Stimulated activated CD8-positive, alpha-beta memory T cell treated with anti-CD3 and anti-CD28 coated beads, Interleukin-12 subunit alpha, Interleukin-12 subunit beta, amount 100 ng/mL, for 24 hours (primary cell): ENCODE data around the gene ASXL1.

Experiments used
- DNase-seq: peaks from one replicate; pipeline ENCODE4 v3.0.0-alpha.2; 2020; ENCODE audit errors: extremely low read depth

Gene ASXL1

GRCh38 chr20:32407131-32407750 is 49.1 kb downstream of the ASXL1 start:
- DNase-seq: peak; percentile 21

DNA sequence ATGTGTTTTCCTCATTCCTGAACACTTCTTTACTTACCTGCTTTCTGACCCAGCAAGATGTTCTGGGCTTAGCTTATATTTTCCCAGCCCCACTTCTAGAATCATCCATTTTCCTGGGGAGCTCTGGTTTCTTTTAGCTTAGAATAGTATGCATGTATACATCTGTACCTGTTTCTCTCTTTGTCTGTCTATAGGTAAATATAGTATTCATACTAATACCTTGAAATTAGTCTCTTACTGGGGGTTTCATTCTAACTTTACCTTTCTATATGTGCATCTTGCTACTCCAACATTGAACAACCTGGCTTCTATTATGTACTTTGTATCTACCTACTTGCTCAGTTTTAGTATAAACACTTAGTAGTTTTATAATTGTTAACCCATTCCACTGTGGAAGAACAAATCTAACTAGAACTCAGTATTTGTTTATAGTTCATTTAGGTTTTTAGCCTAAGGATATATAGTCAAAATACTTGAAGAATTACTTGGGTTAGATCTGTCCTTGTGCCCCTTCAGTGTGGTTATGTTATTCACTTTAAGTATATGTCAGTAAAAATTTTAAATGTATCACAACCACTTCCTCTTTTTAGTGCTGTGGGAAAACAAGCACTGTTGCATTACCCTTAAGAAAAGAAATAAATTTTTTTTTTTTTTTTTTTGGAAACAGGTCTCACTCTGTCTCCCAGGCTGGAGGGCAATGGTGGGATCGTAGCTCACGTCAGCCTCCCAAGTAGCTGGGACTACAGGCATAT is 54.0 kb downstream of the ASXL1 start:
- DNase-seq: no peak

GRCh38 chr20:32415494-32415893 is 57.4 kb downstream of the ASXL1 start:
- DNase-seq: no peak

GRCh38 chr20:32416206-32416605 is 58.1 kb downstream of the ASXL1 start:
- no peak for DNase-seq

- DNase-seq: no peak
These were observed 60.2 kb downstream of the ASXL1 start for GRCh38 chr20:32418376-32418775.

DNA sequence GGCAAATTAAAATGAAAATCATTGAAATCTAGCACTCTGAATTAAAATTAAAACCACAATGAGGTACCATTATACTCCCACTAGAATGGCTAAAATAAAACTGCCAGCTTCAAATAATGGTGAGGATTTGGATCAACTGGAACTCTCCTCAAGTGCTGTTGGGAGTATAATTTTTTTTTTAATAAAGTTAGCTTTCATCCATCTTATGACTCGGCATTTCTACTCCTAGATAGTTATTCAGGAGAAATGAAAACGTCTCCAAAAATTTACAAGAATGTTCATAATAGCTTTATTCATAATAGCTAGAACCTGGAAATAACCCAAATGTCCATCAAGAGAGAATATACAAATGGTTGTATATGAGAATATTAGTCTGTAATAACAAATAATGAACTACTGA is 63.2 kb downstream of the ASXL1 start:
- DNase-seq: no peak

GRCh38 chr20:32427996-32428395 is 69.9 kb downstream of the ASXL1 start:
- DNase-seq: no peak

- no peak for DNase-seq
These were observed 71.2 kb downstream of the ASXL1 start for GRCh38 chr20:32429343-32429742.

GRCh38 chr20:32429745-32430360 is 71.7 kb downstream of the ASXL1 start:
- DNase-seq: no peak

DNA sequence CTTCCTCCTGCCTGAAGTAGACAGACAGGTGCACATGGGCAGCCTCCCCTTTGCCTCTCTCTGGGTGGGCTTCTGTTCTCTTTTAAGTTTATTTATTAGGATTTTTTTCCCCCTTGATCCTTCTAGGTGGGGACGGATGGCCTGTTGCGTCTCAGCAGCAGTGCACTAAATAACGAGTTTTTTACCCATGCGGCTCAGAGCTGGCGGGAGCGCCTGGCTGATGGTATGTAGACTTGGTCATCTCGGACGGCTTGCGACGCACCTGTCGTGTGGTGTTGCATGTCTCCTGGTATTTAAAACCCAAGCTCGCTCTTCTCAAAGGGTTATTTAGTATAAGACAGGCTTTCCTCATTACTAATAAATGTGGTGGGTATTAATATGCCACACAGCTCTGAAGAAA is 73.3 kb downstream of the ASXL1 start:
- no peak for DNase-seq

DNA sequence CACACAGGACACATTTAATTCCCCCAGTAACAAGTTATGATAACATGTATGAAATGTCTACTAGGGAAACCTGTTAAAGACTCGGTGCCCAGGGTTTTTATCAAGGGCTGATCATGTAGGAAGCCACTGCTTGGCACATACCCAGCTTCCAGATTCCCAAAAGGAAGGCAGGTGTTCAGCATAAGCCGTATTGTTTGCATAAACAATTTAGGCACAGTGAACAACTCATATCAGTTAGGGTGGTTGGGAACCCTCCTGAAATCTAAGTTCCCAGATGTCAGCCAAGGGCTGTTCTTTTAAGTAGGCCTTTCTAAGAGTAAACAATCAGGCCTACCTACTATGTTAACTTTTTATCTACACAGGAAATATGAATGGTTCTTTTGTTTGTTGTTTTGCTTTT is 74.1 kb downstream of the ASXL1 start:
- no peak for DNase-seq

GRCh38 chr20:32433311-32434021 is 75.3 kb downstream of the ASXL1 start:
- DNase-seq: no peak

DNA sequence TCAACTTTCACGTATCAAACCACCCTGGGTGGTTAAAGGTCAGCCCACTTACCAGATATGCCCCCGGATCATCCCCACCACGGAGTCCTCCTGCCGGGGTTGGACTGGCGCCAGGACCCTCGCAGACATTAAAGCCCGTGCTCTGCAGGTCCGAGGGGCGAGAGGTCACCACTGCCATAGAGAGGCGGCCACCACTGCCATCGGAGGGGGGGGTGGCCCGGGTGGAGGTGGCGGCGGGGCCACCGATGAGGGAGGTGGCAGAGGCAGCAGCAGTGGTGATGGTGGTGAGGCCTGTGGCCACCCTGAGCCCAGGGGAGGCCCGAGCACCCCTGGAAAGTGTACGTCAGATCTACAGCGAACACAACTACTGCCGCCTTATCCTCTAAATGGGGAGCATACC is 76.3 kb downstream of the ASXL1 start:
- DNase-seq: no peak

DNA sequence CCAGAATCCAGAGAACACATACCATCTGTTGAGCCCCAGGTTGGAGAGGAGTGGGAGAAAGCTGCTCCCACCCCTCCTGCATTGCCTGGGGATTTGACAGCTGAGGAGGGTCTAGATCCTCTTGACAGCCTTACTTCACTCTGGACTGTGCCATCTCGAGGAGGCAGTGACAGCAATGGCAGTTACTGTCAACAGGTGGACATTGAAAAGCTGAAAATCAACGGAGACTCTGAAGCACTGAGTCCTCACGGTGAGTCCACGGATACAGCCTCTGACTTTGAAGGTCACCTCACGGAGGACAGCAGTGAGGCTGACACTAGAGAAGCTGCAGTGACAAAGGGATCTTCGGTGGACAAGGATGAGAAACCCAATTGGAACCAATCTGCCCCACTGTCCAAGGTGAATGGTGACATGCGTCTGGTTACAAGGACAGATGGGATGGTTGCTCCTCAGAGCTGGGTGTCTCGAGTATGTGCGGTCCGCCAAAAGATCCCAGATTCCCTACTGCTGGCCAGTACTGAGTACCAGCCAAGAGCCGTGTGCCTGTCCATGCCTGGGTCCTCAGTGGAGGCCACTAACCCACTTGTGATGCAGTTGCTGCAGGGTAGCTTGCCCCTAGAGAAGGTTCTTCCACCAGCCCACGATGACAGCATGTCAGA is 77.4 kb downstream of the ASXL1 start:
- DNase-seq: no peak

DNA sequence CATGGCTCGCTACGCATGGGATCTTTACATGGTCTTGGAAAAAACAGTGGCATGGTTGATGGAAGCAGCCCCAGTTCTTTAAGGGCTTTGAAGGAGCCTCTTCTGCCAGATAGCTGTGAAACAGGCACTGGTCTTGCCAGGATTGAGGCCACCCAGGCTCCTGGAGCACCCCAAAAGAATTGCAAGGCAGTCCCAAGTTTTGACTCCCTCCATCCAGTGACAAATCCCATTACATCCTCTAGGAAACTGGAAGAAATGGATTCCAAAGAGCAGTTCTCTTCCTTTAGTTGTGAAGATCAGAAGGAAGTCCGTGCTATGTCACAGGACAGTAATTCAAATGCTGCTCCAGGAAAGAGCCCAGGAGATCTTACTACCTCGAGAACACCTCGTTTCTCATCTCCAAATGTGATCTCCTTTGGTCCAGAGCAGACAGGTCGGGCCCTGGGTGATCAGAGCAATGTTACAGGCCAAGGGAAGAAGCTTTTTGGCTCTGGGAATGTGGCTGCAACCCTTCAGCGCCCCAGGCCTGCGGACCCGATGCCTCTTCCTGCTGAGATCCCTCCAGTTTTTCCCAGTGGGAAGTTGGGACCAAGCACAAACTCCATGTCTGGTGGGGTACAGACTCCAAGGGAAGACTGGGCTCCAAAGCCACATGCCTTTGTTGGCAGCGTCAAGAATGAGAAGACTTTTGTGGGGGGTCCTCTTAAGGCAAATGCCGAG is 78.2 kb downstream of the ASXL1 start:
- no peak for DNase-seq

DNA sequence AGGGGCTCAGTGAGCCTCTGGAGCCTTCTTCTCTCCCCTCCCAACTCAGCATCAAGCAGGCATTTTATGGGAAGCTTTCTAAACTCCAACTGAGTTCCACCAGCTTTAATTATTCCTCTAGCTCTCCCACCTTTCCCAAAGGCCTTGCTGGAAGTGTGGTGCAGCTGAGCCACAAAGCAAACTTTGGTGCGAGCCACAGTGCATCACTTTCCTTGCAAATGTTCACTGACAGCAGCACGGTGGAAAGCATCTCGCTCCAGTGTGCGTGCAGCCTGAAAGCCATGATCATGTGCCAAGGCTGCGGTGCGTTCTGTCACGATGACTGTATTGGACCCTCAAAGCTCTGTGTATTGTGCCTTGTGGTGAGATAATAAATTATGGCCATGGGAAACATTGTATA is 78.8 kb downstream of the ASXL1 start:
- no peak for DNase-seq

GRCh38 chr20:32437391-32438074 is 79.4 kb downstream of the ASXL1 start:
- DNase-seq: no peak

- no peak for DNase-seq
These were observed 80.3 kb downstream of the ASXL1 start for GRCh38 chr20:32438331-32438858.

DNA sequence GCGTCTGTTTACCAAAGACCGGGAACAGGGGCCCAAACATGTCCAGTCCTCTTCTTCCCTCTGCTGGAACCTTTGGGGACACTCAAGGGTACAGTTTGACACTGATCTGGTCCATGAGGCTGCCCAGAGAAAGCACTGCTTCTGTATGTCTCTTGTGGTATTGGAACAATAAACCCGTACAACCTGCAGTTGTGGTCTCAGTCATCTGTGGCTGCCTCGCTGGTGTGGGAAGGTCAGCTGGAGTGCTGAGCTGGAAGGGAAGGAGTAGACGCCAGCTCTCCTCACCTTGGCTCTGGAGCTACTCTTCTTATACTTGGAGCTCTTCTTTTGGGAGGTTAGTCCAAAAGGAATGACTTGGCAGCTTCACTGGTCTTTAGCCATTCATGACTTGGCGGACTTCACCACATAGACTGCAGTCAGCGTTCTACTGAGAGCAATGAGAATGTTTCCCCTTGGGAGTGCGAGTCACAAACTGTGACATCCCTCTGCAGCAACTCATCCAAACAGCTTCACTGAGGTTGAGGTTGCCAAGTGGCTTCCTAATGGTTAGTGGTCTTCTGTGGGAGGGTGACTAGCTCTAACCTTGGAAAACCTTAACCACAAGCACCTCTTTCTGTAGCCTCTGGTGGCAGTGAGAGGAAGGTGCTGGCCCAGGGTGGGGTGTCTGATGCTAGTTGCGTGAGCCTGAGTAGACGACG is 81.2 kb downstream of the ASXL1 start:
- DNase-seq: no peak
